HG03060 (cell line): ENCODE results near the gene GMIP.

ENCODE experiments used
- ATAC-seq: cut with Tn5 transposase; IDR thresholded peaks from one replicate; pipeline ENCODE4 v1.9.1; 2021; ENCODE audit warnings: low read depth, moderate number of reproducible peaks; ENCODE audit not compliant: unreplicated experiment

GMIP gene

GRCh38 chr19:19637523-19638251 lies 5.8 kb downstream of the GMIP start:
- no peak for ATAC-seq

- ATAC-seq = no peak
These were observed 6.3 kb downstream of the GMIP start for GRCh38 chr19:19637186-19637522.

- ATAC-seq = no peak
These were observed 6.8 kb downstream of the GMIP start for GRCh38 chr19:19636573-19637185.

- ATAC-seq = no peak
These were observed 8.1 kb downstream of the GMIP start for GRCh38 chr19:19635313-19635702.

GRCh38 chr19:19634516-19635312 lies 8.7 kb downstream of the GMIP start:
- ATAC-seq = no peak

- no peak for ATAC-seq
These were observed 9.5 kb downstream of the GMIP start for GRCh38 chr19:19633711-19634515.

- ATAC-seq = no peak
These were observed 10.8 kb downstream of the GMIP start for GRCh38 chr19:19632661-19633060.

- no peak for ATAC-seq
These were observed 12.1 kb downstream of the GMIP start for GRCh38 chr19:19631346-19631745.

GRCh38 chr19:19630426-19630825 lies 13.0 kb downstream of the GMIP start:
- no peak for ATAC-seq

GRCh38 chr19:19630062-19630414 lies 13.4 kb downstream of the GMIP start:
- no peak for ATAC-seq

- no peak for ATAC-seq
These were observed 14.8 kb downstream of the GMIP start for GRCh38 chr19:19628501-19629134.

GRCh38 chr19:19627621-19628500 lies 15.6 kb downstream of the GMIP start, which contains the start of gene LPAR2:
Gene LPAR2, minus strand, starts transcription at chr19:19628220. Its CDS starts 945 bp downstream, at chr19:19627275.
- ATAC-seq = no peak

- no peak for ATAC-seq
These were observed 16.7 kb downstream of the GMIP start for GRCh38 chr19:19626516-19627472.

- ATAC-seq = no peak
These were observed 19.4 kb downstream of the GMIP start for GRCh38 chr19:19624032-19624570.

- ATAC-seq = no peak
These were observed 20.1 kb downstream of the GMIP start for GRCh38 chr19:19623383-19623782.

GRCh38 chr19:19619849-19620210 lies 23.6 kb downstream of the GMIP start:
- ATAC-seq = no peak

- ATAC-seq = no peak
These were observed 24.1 kb downstream of the GMIP start for GRCh38 chr19:19619181-19619848.
